ENCODE data around the gene SLC25A25.

DNA sequence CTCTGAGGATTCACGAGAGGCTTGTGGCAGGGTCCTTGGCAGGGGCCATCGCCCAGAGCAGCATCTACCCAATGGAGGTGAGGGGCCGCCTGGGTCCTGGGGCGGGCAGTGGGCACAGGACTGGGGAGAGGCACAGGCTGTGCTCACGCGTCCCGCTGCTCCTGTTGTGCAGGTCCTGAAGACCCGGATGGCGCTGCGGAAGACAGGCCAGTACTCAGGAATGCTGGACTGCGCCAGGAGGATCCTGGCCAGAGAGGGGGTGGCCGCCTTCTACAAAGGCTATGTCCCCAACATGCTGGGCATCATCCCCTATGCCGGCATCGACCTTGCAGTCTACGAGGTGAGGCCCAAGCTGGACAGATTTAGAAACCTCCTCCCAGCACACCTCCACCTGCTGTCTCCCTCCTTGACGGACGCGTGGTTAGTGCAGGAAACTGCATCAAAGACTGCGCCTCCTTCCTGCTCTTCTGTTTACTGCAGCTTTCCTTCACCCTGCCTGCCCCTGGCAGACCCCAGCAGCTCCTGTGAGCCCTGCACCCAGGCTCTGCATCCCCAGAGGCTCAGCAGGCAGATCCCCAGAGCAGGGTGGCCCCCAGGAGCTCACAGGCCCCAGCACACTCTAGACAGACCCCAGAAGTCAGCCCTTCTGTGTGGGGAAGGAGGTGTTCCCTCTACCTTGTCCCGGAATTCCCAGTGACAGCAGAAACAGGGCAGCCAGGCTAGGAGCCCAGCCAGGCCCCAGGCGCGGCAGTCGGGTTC, 38.3 kb downstream of the SLC25A25 start:
- TF ChIP-seq ZNF780A (CRISPR knock-in tag; IDR thresholded peaks at IDR 0.05) (no peak), SNRNP70 (optimal IDR thresholded peaks at IDR 0.05; ENCODE audit: low read depth, low read length) (no peak), ESRRA (IDR thresholded peaks at IDR 0.05; ENCODE audit: borderline replicate concordance, low read depth) (no peak), CEBPB (tag; IDR thresholded peaks at IDR 0.05) (no peak), NR2C2 (CRISPR knock-in tag; IDR thresholded peaks at IDR 0.05) (no peak), NR2C2 (tag; IDR thresholded peaks at IDR 0.05) (no peak), NR1H2 (CRISPR knock-in tag; IDR thresholded peaks at IDR 0.05) (no peak), MAFF (IDR thresholded peaks at IDR 0.05; ENCODE audit: low read length) (no peak)
- TF ChIP-seq, protein P1, sequence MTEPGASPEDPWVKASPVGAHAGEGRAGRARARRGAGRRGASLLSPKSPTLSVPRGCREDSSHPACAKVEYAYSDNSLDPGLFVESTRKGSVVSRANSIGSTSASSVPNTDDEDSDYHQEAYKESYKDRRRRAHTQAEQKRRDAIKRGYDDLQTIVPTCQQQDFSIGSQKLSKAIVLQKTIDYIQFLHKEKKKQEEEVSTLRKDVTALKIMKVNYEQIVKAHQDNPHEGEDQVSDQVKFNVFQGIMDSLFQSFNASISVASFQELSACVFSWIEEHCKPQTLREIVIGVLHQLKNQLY (CRISPR knock-in tag; conservative IDR thresholded peaks at IDR 0.05): no peak
- TF ChIP-seq, protein P2, sequence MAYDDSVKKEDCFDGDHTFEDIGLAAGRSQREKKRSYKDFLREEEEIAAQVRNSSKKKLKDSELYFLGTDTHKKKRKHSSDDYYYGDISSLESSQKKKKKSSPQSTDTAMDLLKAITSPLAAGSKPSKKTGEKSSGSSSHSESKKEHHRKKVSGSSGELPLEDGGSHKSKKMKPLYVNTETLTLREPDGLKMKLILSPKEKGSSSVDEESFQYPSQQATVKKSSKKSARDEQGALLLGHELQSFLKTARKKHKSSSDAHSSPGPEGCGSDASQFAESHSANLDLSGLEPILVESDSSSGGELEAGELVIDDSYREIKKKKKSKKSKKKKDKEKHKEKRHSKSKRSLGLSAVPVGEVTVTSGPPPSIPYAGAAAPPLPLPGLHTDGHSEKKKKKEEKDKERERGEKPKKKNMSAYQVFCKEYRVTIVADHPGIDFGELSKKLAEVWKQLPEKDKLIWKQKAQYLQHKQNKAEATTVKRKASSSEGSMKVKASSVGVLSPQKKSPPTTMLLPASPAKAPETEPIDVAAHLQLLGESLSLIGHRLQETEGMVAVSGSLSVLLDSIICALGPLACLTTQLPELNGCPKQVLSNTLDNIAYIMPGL (CRISPR knock-in tag; IDR thresholded peaks at IDR 0.05): no peak
